CD4-positive, alpha-beta T cell treated with Interleukin-12 subunit alpha and Interleukin-12 subunit beta, for 1 hour (primary cell): Measurements from ENCODE around the gene TCF25.

Source experiments
- DNase-seq: peaks from one replicate; pipeline ENCODE4 v3.0.0-alpha.2; 2020

TCF25 gene

GRCh38 chr16:89881368-89881730, 8.0 kb downstream of the TCF25 start:
- DNase-seq: no peak

DNA sequence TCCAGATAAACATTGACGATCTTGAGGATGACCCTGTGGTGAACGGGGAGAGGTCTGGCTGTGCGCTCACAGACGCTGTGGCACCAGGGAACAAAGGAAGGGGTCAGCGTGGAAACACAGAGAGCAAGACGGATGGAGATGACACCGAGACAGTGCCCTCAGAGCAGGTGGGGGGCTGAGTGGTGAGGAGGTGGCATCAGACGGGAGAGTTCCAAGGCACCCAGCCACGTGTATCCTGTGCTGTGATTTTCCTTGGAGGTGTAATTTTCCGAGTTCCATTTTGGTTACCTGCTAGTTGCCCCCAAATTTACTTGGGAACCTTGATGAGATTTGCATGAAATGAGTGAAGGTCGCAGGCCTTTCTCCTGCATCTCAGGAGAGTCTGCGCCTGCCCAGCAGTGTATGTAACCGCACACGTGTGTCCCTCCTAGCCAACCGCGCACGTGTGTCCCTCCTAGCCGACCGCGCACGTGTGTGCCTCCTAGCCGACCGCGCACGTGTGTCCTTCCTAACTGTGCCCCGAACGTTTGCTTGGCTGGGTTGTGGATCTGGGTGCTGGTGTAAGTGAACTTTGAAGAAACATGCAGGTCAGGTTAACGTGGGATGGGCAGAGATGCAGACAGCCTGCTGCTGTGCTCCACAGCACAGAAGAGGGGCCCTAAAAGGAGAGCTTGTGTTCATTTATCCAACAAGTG, 10.1 kb downstream of the TCF25 start:
- DNase-seq: no peak

GRCh38 chr16:89884041-89884421, 10.6 kb downstream of the TCF25 start:
- no peak for DNase-seq

GRCh38 chr16:89887243-89887642, 13.9 kb downstream of the TCF25 start:
- no peak for DNase-seq

DNA sequence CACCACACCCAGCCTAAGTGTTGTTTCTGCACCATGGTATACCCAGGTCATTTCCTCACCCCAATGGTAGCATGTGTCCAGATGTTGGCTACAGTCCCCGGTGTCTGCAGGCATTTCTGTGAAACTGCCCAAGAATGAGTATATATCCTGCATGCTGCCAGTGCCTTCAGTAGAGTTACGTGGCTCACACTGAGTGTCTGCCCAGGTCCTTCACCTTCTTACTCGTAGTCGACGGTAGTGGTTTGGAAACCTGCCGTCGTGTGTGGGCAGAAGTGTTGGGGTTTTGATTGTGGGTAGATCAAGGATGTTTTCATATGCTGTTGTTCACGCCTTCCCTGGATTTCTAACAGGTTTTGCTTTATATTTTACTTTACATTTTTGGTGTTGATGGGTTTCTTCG, 16.8 kb downstream of the TCF25 start:
- DNase-seq: no peak

GRCh38 chr16:89890886-89891657, 17.7 kb downstream of the TCF25 start:
- DNase-seq: no peak

DNA sequence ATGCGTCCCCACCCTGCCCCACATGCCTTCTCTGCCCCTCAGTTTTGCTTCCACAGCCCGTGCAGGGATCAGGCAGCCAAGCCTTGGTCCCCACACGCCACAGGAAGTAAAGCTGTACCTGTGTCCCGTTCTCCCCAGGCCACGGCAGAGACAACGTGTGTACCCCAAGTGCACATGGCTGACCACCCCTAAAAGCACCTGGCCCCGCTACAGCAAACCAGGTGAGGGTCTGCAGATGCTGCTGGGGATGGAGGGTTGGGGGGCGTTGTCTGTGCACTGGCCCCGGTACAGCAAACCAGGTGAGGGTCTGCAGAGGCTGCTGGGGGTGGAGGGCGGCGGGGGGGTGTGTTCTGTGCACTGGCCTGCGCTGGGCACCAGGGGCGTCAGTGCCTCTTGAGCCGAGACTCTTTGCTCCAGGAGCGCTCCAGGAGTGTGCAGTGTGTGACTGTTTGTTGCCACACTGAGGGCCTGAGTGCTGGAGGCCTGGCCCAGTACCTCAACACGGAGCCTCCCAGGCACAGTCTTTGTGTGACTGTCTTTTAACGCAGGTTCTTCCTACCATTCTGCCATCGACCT, 18.8 kb downstream of the TCF25 start:
- DNase-seq: no peak

- no peak for DNase-seq
Measured at GRCh38 chr16:89892635-89893034, 19.2 kb downstream of the TCF25 start.

DNA sequence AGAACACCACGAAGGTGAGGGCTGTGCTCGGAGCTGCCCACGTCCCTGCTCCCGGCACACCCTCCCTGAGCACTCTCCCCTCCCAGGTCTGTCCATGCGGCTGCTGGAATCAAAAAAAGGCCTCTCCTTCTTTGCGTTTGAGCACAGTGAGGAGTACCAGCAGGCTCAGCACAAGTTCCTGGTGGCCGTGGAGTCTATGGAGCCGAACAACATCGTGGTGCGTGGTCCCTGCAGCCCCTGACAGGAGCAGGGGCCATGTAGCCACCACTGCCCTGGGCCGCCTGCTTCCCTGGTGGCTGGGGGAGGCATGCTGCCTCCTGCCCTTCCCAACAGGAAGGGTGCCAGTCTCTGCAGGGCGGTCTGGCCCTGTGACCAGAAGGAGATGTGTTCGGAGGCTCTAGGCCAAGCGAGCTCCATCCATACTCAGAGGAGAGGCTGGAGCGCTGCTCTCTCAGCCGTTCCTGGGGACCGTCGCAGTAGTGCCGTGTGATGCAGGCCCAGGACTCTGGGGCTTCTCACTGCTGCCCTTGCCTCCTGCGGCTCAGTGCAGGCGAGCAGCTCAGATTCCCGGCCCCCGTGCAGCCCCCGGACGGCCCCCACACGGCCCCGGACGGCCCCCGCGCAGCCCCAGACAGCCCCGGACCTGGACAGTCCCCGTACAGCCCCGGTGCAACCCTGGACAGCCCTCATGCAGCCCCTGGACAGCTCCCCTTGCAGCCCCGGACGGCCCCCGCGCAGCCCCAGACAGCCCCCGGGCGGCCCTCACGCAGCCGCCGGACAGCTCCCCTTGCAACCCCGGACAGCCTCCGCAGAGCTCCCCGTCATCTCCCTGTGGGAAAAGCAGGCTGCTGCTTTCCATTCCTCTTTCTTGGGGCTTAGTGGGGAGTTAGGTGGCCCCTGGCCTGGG, 20.5 kb downstream of the TCF25 start:
- no peak for DNase-seq

DNA sequence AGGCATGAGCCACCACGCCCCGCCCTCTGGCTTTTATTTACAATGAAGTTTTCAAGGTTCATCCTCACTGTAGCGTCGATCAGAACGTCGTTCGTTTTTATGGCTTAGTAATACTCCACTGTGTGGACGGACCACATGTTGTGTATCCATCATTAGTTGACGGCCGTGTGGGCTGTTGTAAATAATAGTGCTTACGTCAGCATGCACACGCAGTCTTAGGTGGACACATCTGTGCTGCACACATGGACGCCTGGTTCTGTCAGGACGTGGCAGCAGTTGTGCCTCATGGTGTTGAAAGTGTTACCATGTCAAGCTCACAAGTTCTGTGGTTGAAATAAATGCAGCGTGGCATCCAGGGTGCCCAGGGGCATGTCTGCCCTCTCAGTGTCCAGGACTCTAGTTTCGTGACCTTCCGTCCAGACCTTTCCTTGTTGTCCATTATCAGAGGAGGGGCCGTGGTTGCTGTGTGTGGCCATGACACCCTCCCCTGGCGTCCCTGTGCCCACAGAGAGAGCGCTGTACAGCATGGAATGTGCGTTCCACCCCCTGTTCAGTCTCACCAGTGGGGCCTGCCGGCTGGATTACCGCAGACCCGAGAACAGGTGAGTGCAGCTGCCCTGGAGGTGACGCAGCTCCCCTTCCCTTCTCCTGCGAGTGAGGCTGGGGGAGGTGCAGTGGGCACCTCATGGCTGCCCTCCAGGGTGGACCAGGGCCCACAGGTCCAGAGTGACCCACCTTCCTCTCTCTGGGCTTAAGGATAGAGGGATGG, 22.3 kb downstream of the TCF25 start:
- DNase-seq: no peak

GRCh38 chr16:89897204-89897603, 23.8 kb downstream of the TCF25 start:
- no peak for DNase-seq

DNA sequence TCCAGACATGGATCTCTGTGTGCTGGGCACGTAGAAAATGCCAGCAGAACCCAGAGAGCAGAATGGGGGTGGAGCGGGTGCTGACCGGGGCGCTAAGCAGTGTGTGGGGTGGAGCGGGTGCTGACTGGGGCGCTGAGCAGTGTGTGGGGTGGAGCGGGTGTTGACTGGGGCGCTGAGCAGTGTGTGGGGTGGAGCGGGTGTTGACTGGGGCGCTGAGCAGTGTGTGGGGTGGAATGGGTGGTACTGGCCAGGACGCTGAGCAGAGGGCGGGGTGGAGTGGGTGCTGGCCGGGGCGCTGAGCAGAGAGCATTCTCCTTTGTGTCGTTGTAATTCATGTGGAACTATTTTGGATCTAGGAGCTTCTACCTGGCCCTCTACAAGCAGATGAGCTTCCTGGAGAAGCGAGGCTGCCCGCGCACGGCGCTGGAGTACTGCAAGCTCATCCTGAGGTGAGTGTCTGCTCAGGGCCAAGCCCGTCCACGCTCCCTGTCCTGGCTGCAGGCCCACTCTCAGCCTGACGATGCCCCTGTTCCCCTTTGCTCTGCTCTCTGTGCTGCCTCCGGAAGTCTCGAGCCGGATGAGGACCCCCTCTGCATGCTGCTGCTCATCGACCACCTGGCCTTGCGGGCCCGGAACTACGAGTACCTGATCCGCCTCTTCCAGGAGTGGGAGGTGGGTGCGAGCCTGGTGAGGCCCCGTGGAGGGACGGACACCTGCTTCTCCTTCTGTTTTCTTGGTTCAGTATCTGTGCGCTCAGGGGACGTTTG, 25.0 kb downstream of the TCF25 start:
- DNase-seq: no peak

- DNase-seq: no peak
Measured at GRCh38 chr16:89899879-89900481, 26.6 kb downstream of the TCF25 start.

DNA sequence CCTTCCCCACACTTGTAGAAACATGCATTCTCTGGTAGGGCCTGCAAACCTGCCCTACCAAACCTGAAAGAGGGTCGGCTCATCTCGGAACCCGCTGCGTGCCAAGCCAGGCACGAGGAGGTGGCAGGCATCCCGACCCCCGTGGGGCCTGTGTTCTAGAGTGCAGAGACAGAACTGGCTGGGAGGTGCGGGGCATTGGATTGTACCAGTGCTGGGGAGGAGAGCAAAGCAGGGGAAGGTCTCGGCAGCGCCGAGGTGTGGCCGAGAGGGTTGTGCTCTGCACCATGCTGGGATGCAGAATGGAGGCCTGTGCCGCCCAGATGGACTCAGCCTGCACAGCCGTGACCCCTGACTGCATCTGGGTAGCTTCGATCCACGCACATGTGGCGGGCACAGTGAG, 27.5 kb downstream of the TCF25 start:
- no peak for DNase-seq

GRCh38 chr16:89902980-89903379, 29.6 kb downstream of the TCF25 start:
- no peak for DNase-seq

DNA sequence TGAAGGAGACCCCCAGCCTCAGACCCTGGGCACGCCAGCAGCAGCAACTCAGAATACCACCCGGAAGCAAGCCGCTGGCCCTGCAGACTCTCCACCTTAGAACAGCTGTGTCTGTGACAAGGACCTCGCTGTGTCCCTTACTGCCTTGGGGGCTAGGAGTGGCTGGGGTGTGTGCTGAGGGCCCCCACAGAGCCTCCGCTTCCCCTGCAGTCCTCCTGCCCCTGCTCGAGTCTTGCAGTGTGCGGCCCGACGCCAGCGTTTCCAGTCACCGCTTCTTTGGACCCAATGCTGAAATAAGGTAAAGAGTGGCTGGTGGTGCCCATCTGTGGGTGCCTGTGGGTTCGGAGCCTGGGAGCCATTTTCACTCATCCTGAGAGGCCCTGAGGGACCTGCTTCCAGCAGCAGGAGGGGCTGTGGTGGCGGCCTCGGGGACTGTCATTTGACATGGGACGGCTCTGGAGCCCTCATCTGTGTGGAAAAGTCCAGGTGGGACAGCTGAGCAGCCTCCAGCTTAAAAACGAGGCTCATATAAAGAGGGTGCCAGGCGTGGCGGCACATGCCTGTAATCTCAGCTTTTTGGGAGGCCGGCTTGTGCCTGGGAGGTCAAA, 30.6 kb downstream of the TCF25 start:
- no peak for DNase-seq

DNA sequence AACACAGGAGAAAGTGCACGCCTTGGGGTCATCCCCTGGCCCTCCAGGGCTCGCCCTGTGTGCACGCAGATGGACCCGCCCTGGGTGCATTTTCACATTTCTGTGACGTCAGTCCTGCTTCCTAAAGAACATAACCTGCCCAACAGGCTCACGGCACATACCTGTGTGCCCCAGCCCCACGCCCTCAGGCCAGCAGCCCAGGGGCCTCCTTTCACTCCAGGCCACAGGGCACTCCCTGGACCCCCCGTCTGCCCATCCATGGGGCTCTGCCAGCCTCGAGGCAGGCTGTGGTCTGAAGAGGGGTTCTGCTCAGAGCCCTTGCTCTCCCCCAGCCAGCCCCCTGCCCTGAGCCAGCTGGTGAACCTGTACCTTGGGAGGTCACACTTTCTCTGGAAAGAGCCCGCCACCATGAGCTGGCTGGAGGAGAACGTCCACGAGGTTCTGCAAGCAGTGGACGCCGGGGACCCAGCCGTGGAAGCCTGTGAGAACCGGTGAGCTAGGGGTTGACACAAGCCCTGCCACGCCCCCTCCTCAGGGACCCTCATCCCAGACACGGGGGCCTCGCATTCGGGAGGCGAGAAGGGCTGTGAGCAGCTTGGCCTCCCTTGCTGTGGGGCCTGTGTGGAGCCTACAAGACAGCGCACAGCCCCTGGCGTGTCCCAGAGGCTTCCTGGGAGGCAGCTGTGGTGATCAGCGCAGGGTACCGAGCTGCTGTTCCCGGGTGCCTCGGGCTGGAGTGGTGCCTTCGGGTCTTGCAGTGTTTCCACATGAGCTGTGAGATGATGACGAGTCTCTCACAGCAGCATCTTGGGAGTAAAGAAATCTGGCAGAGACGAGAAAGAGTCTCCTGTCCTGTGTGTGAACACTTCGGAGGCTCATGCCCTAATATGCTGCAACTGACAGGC, 31.5 kb downstream of the TCF25 start:
- DNase-seq: no peak

DNA sequence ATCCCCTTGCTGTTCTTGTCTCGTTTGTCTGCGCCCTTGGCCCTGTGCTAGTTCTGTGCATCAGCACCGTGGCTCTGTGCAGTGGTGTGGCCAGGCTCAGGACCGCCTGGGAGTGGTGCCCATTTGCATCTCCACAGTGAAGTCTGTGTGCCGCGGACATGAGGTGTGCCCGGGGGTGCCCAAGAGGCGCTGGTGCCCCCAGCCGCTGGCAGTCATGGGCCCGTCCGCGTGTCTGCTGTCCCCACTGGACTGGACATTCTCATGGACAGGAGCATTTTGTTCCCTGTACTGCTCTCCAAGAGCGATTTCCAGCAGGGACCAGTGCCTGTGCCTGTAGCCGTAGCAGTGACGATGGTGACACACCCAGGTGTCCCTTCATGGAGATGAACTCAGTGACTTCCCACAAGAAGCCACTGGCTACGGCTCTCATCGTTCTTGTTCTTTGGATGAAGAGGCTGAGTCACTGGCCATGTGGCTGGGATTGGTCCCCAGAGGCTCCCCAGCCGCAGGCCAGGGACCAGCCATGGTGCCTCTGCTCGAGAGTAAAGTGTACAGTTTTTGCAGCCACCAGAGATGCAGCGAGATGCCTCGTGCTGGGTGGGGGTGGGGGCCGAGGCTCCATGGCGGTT, 32.2 kb downstream of the TCF25 start:
- DNase-seq: no peak
